A549 (cell line): ENCODE measurements around the gene PKN2. TPM values are rescaled to one million over a fixed set of nuclear protein-coding genes. Genes with fewer than 3 reads are reported as not detected.

Experiments used
- ATAC-seq, 2 experiments: fragments of 200-7000 bp in 1 of 2; fragments of >200 bp in 1 of 2; cut with Nextera tagmentation in 1 of 2; cut with Tn5 transposase in 1 of 2; 3 replicates each; pipeline versions ENCODE4 v1.8.0 to v1.9.1; 2018 to 2020; ENCODE audit warnings: mild to moderate bottlenecking in 1 of 2, moderate library complexity in 1 of 2
- CTCF ChIA-PET: fragments of 300-600 bp; sonication (Branson Sonifier 250); formaldehyde crosslinking; extraction: SDS; loops from one replicate; lab custom pipeline; 2021; ENCODE audit warnings: antibody characterized with exemption, inconsistent platforms; lab: Yijun Ruan, JAX
- POLR2A ChIA-PET: fragments of 350-600 bp; formaldehyde crosslinking; extraction: SDS; loops from one replicate; lab custom pipeline; 2021; ENCODE audit warnings: antibody characterized with exemption, inconsistent platforms; lab: Yijun Ruan, JAX
- DNase-seq, 2 experiments: peaks; one replicate each; pipeline versions ENCODE4 v3.0.0 to v3.0.0-alpha.2; 2011 to 2016; ENCODE audit warnings: low read depth in 1 of 2, low spot score in 1 of 2
- FAIRE-seq: peaks from 2 replicates; lab custom pipeline; 2011; peaks lifted over from hg19 to GRCh38; lab: Jason Lieb, UNC
- H3K27ac ChIP-seq, 2 experiments: fragments of >200 bp; sonication (Bioruptor Twin); formaldehyde crosslinking; 3 replicates each; pipeline ENCODE4 v1.5.1; 2016 to 2017
- H3K4me1 ChIP-seq: fragments of >200 bp; sonication (Bioruptor Twin); formaldehyde crosslinking; 3 replicates; pipeline ENCODE4 v1.6.1; 2016
- H3K4me2 ChIP-seq: fragments of >200 bp; sonication (Bioruptor Twin); formaldehyde crosslinking; 3 replicates; pipeline ENCODE4 v1.6.1; 2016
- H3K4me3 ChIP-seq: fragments of >200 bp; sonication (Bioruptor Twin); formaldehyde crosslinking; 3 replicates; pipeline ENCODE4 v1.5.1; 2016
- H3K9me3 ChIP-seq: fragments of >200 bp; sonication (Bioruptor Twin); formaldehyde crosslinking; 3 replicates; pipeline ENCODE4 v1.6.1; 2016
- BHLHE40 ChIP-seq: IDR thresholded peaks from 2 replicates; pipeline ENCODE4 v1.6.1; 2012; ENCODE audit warnings: low read depth, low read length, inconsistent platforms
- CEBPB ChIP-seq, 2 experiments: fragments of >200 bp in 1 of 2; sonication (Bioruptor Twin) in 1 of 2; formaldehyde crosslinking in 1 of 2; IDR thresholded peaks; 2 replicates each; pipeline ENCODE4 v1.6.1; 2012 to 2016
- CHD2 ChIP-seq: fragments of 150-350 bp; IDR thresholded peaks from 2 replicates; pipeline ENCODE4 v1.6.1; 2014; ENCODE audit warnings: low read length; ENCODE audit not compliant: partially characterized antibody
- CTCF ChIP-seq: fragments of >200 bp; sonication (Bioruptor Twin); formaldehyde crosslinking; IDR thresholded peaks from 3 replicates; pipeline ENCODE4 v1.5.1; 2016
- E2F6 ChIP-seq: IDR thresholded peaks from 2 replicates; pipeline ENCODE4 v1.6.1; 2012; ENCODE audit warnings: low read depth, borderline replicate concordance
- FOSB ChIP-seq: fragments of 250-450 bp; sonication (Bioruptor Pico); IDR thresholded peaks from 2 replicates; pipeline ENCODE4 v1.5.0; 2020; ENCODE audit warnings: mild to moderate bottlenecking, moderate library complexity
- FOSL2 ChIP-seq, 2 experiments: fragments of 450-650 bp in 1 of 2; fragments of >200 bp in 1 of 2; sonication (Bioruptor Twin) in 1 of 2; formaldehyde crosslinking; IDR thresholded peaks; 2 replicates each; pipeline versions ENCODE4 v1.5.0 to v1.6.1; 2016 to 2020; ENCODE audit warnings: mild to moderate bottlenecking in 1 of 2, moderate library complexity in 1 of 2
- GATA3 ChIP-seq: IDR thresholded peaks from 2 replicates; pipeline ENCODE4 v1.6.1; 2012; ENCODE audit warnings: borderline replicate concordance
- HOXA7 ChIP-seq: fragments of 250-450 bp; sonication (Bioruptor Pico); IDR thresholded peaks from 2 replicates; pipeline ENCODE4 v1.5.0; 2020; ENCODE audit warnings: mild to moderate bottlenecking, moderate library complexity
- HOXB13 ChIP-seq: fragments of 250-450 bp; sonication (Bioruptor Pico); IDR thresholded peaks from 2 replicates; pipeline ENCODE4 v1.5.0; 2020; ENCODE audit warnings: low read depth, mild to moderate bottlenecking, moderate library complexity
- JUNB ChIP-seq: fragments of >200 bp; sonication (Bioruptor Twin); formaldehyde crosslinking; IDR thresholded peaks from 2 replicates; pipeline ENCODE4 v1.6.1; 2016
- KDM5A ChIP-seq: fragments of 200-600 bp; sonication (generic); IDR thresholded peaks from 2 replicates; pipeline ENCODE4 v1.6.1; 2016; ENCODE audit warnings: antibody characterized with exemption, mild to moderate bottlenecking
- MAZ ChIP-seq: fragments of 150-350 bp; IDR thresholded peaks from 2 replicates; pipeline ENCODE4 v1.6.1; 2014; ENCODE audit warnings: antibody characterized with exemption, low read depth, low read length, borderline replicate concordance
- NFE2L2 ChIP-seq: fragments of 150-350 bp; conservative IDR thresholded peaks from 2 replicates; pipeline ENCODE4 v1.6.1; 2014; ENCODE audit warnings: low read length
- PHF8 ChIP-seq: fragments of 200-600 bp; sonication (generic); IDR thresholded peaks from 2 replicates; pipeline ENCODE4 v1.6.1; 2016; ENCODE audit warnings: low read depth, mild to moderate bottlenecking, antibody characterized with exemption, moderate library complexity, borderline replicate concordance
- POLR2A ChIP-seq: IDR thresholded peaks from 2 replicates; pipeline ENCODE4 v1.6.1; 2012; ENCODE audit warnings: mild to moderate bottlenecking, low read length
- RAD21 ChIP-seq, 2 experiments: fragments of >200 bp in 1 of 2; sonication (Bioruptor Twin) in 1 of 2; formaldehyde crosslinking in 1 of 2; IDR thresholded peaks in 1 of 2; conservative IDR thresholded peaks in 1 of 2; 2 replicates in 1 of 2; 3 replicates in 1 of 2; pipeline ENCODE4 v1.6.1; 2012 to 2018; ENCODE audit warnings: inconsistent platforms in 1 of 2
- RCOR1 ChIP-seq: fragments of 150-350 bp; IDR thresholded peaks from 2 replicates; pipeline ENCODE4 v1.6.1; 2014; ENCODE audit warnings: antibody characterized with exemption, low read length, low read depth
- RFX5 ChIP-seq: fragments of 450-650 bp; IDR thresholded peaks from 2 replicates; pipeline ENCODE4 v1.7.1; 2014; ENCODE audit warnings: antibody characterized with exemption, mild to moderate bottlenecking, moderate library complexity
- SMC3 ChIP-seq: fragments of >200 bp; sonication (Bioruptor Twin); formaldehyde crosslinking; IDR thresholded peaks from 3 replicates; pipeline ENCODE4 v1.6.1; 2018; ENCODE audit warnings: inconsistent platforms
- USF2 ChIP-seq: fragments of 450-650 bp; IDR thresholded peaks from 2 replicates; pipeline ENCODE4 v1.6.1; 2014; ENCODE audit warnings: antibody characterized with exemption
- WGBS: methylation state at CpG from one replicate; pipeline ENCODE4 v1.1.6; 2017; ENCODE audit errors: missing lambda C conversion rate; 5-methylcytosine and 5-hydroxymethylcytosine counted together
- polyA plus RNA-seq, 4 experiments: library from polyadenylated mRNA; depleted of rRNA in 3 of 4; stranded (reverse); fragments of >200 nt; fragmentation: RNase III in 1 of 4; extraction: RNeasy Plus Mini Kit Qiagen cat#74134 plus additional on column Dnase treatment in 1 of 4; gene quantifications; 2 replicates in 3 of 4; 3 replicates in 1 of 4; pipeline ENCODE4 v1.2.3, GENCODE V29; 2011 to 2017

Gene PKN2
- polyA plus RNA-seq, 2 of the 4 experiments (the other 2 are of a cell fraction), result 14.4 to 39.6 TPM

- no peaks in the 10 kb centered on the region for H3K9me3 ChIP-seq
- CTCF ChIA-PET, result interaction anchor here (0.6 kb wide), 1 partner anchor 1447 kb away, joined by 3 read pairs; no protein-coding TSS in a partner anchor
- 84% methylated on average over 3 of the region's 3 CpGs for WGBS
- H3K4me1 ChIP-seq, result peaks cover 4% of the 10 kb centered on the region; the same call in 2 of the 3 replicates
- no peak for DNase-seq
- no peak overlapping the region for H3K27ac ChIP-seq
- H3K4me2 ChIP-seq, result no peak overlapping the region
- ATAC-seq, result no peak
- TF ChIP-seq JUNB, result no peak
- no peak for TF ChIP-seq NFE2L2
- no peak for TF ChIP-seq HOXA7 (CRISPR knock-in tag)
- TF ChIP-seq SMC3, result no peak
- TF ChIP-seq CEBPB (IDR thresholded peaks at IDR 0.05), result no peak
- FAIRE-seq, result no peak
- POLR2A ChIA-PET, result no interaction called here
- H3K4me3 ChIP-seq, result no peak overlapping the region
Measured at GRCh38 chr1:88680911-88681622, 3.0 kb upstream of the PKN2 start.

- ChIA-PET CTCF (interaction anchor here (1.0 to 2.3 kb wide), 3 partner anchors 11 to 193 kb away, joined by 4 to 8 read pairs (median 5); no protein-coding TSS in a partner anchor), POLR2A (interaction anchor here (0.6 to 2.1 kb wide), 11 partner anchors 8 to 863 kb away, joined by 3 to 8 read pairs (median 3); no protein-coding TSS in a partner anchor)
- peak; percentile 78 for TF ChIP-seq PHF8
- TF ChIP-seq E2F6, result 0 out of 2 replicates have a peak, but pooled peaks have one; percentile 16
- TF ChIP-seq JUNB, result no peak
- TF ChIP-seq BHLHE40, result no peak
- TF ChIP-seq KDM5A, result 0 out of 2 replicates have a peak, but pooled peaks have one; percentile 36
- TF ChIP-seq, all 56 proteins: peak for 3
- FAIRE-seq, result no peak
- Histone ChIP-seq H3K4me3 (peak overlapping the region; percentile 94), H3K4me1 (peaks cover 17% of the 10 kb centered on the region; the same call in 2 of the 3 replicates), H3K27ac (peak overlapping the region; percentile 96 to 99), H3K4me2 (peak overlapping the region; percentile 76), H3K9me3 (no peaks in the 10 kb centered on the region)
- WGBS, result 2% methylated on average over 22 of the region's 58 CpGs
- DNase-seq, result peak; percentile 40 to 71
- ATAC-seq, result peak; percentile 72 to 83
Measured at GRCh38 chr1:88684482-88685258, 597 bp downstream of the PKN2 start.

- CTCF ChIA-PET, result interaction anchor here (0.6 to 2.3 kb wide), 3 partner anchors 11 to 51 kb away, joined by 3 to 8 read pairs (median 4); no protein-coding TSS in a partner anchor
- Histone ChIP-seq H3K4me2 (peak overlapping the region; percentile 76), H3K9me3 (no peaks in the 10 kb centered on the region), H3K4me3 (peak overlapping the region; percentile 94), H3K4me1 (peaks cover 17% of the 10 kb centered on the region; the same call in 2 of the 3 replicates), H3K27ac (peak overlapping the region; percentile 96 to 99)
- peak in 1 of 2 experiments; percentile 3 for DNase-seq
- 0% methylated on average over 7 of the region's 7 CpGs for WGBS
- FAIRE-seq, result no peak
- ATAC-seq, result no peak
- no peak for TF ChIP-seq FOSL2 (IDR thresholded peaks at IDR 0.05)
- TF ChIP-seq FOSL2 (CRISPR knock-in tag; IDR thresholded peaks at IDR 0.05), result no peak
- no peak for TF ChIP-seq CTCF
- no peak for TF ChIP-seq FOSB (CRISPR knock-in tag)
- no peak for TF ChIP-seq PHF8
- TF ChIP-seq SMC3, result no peak
- no peak for TF ChIP-seq RAD21 (conservative IDR thresholded peaks at IDR 0.05 in 1 of 2, IDR thresholded peaks at IDR 0.05 in 1 of 2)
- TF ChIP-seq RCOR1, result no peak
- TF ChIP-seq GATA3, result no peak
- TF ChIP-seq POLR2A, result no peak
- TF ChIP-seq MAZ, result no peak
- no peak for TF ChIP-seq HOXB13 (CRISPR knock-in tag)
- TF ChIP-seq CHD2, result no peak
- TF ChIP-seq RFX5, result no peak
- no peak for TF ChIP-seq USF2
- POLR2A ChIA-PET, result interaction anchor here (0.6 to 2.1 kb wide), 5 partner anchors 9 to 53 kb away, joined by 3 to 8 read pairs (median 3); no protein-coding TSS in a partner anchor
Measured at GRCh38 chr1:88685259-88685620, 1.2 kb downstream of the PKN2 start.
